ENCODE data around the gene PIP4P1. TPM values are rescaled to one million over a fixed set of nuclear protein-coding genes. Genes with fewer than 3 reads are reported as not detected.
"Not testable (repeated sequence)": the region's sequence is repeated elsewhere in the genome, so short reads cannot be mapped to it uniquely, and the experiment has no call there.

The PIP4P1 gene
- total and polyA plus RNA-seq, 4 donors, result 13.2 to 14.9 (median 14.3) TPM

DNA sequence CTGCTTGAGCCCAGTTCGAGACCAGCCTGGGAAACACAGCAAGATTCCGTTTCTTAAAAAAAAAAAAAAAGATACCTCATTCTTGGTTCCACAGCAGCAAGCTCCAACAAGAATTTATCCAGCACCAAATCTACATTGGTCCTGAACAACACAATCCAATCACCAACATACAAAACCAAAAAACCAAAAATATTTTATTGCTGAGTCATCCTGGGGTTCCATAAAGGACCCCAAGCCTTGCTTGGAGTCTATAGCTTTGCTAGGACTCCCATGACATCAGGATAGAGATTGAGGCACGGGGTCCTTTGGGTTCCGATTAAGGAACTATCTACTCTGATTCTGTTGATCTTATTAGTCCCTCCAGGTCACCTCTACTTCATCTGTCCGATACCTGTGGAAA, 14.3 kb downstream of the PIP4P1 start:
- no peak overlapping the region for H3K27ac ChIP-seq (ENCODE audit: low read depth in 1 of 2, low read length in 2 of 2)
- TF ChIP-seq, protein P1, sequence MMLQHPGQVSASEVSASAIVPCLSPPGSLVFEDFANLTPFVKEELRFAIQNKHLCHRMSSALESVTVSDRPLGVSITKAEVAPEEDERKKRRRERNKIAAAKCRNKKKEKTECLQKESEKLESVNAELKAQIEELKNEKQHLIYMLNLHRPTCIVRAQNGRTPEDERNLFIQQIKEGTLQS (IDR thresholded peaks at IDR 0.05), result no peak
- TF ChIP-seq GABPA (IDR thresholded peaks at IDR 0.05 in 1 of 2, conservative IDR thresholded peaks at IDR 0.05 in 1 of 2), result no peak
- DNase-seq (ENCODE audit: low spot score), result no peak
- H3K27me3 ChIP-seq (ENCODE audit: control insufficient read depth in 4 of 4, insufficient read depth in 4 of 4, low read length in 3 of 4), result no peaks in the 10 kb centered on the region
- H3K4me3 ChIP-seq (ENCODE audit: low read depth in 1 of 3, low read length in 3 of 3), result no peak overlapping the region
- H3K9ac ChIP-seq (ENCODE audit: low read depth in 1 of 2, low read length in 2 of 2), result no peak overlapping the region
- no peaks in the 10 kb centered on the region for H3K4me1 ChIP-seq (ENCODE audit: control insufficient read depth in 4 of 4, insufficient read depth in 4 of 4, low read length in 3 of 4)
- peaks cover 8 to 55% (median 48%) of the 10 kb centered on the region in 4 donors for H3K36me3 ChIP-seq (ENCODE audit: control insufficient read depth in 4 of 4, insufficient read depth in 3 of 4, low read depth in 1 of 4, low read length in 3 of 4)
- WGBS, result 94% methylated on average over 5 of the region's 5 CpGs
- H3K9me3 ChIP-seq (ENCODE audit: control insufficient read depth in 4 of 4, low read length in 3 of 4), result no peaks in the 10 kb centered on the region

DNA sequence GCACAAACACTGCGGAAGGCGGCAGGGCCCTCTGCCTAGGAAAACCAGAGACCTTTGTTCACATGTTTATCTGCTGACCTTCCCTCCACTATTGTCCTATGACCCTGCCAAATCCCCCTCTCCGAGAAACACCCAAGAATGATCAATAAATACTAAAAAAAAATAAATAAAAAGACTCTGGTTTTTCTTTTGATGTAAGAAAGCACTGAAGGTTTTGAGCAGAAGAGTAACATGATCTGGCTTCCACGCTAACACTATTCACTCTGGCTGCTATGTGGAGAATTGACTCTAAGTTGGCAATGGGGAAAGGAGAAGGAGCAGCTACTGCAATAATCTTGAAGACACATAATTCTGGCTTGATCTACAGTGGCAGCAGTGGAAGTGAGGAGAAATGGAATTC, 17.6 kb downstream of the PIP4P1 start:
- DNase-seq (ENCODE audit: low spot score); H3K4me3 ChIP-seq (ENCODE audit: low read depth in 1 of 3, low read length in 3 of 3); H3K4me1 ChIP-seq (ENCODE audit: control insufficient read depth in 4 of 4, insufficient read depth in 4 of 4, low read length in 3 of 4); H3K27ac ChIP-seq (ENCODE audit: low read depth in 1 of 2, low read length in 2 of 2); H3K9ac ChIP-seq (ENCODE audit: low read depth in 1 of 2, low read length in 2 of 2); H3K27me3 ChIP-seq (ENCODE audit: control insufficient read depth in 4 of 4, insufficient read depth in 4 of 4, low read length in 3 of 4); H3K9me3 ChIP-seq (ENCODE audit: control insufficient read depth in 4 of 4, low read length in 3 of 4): not testable (repeated sequence)
- WGBS, result 65% methylated on average over 2 of the region's 4 CpGs
- peaks cover 3 to 35% (median 27%) of the 10 kb centered on the region in 4 donors for H3K36me3 ChIP-seq (ENCODE audit: control insufficient read depth in 4 of 4, insufficient read depth in 3 of 4, low read depth in 1 of 4, low read length in 3 of 4)

DNA sequence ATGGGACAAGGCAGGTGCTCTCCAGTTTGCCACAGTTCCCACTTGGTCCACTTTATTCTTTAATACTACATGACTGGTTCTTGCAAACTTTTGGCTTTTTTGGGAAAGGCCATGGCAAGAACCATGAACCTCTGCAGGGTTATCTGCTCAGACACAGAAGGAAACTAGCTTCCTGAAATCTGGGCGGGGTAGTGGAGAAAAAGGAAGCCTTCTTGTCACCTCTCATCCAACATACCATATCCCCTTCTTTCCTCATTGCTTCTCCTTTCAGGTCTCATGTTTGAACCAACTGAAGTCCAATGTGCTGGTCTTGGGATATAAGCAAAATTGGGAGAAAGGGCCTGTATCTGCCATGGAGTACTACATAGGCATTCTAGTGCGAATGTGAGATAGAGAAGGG, 19.8 kb downstream of the PIP4P1 start:
- 88% methylated on average over 2 of the region's 2 CpGs for WGBS
- H3K4me1 ChIP-seq (ENCODE audit: control insufficient read depth in 4 of 4, insufficient read depth in 4 of 4, low read length in 3 of 4), result peaks cover 0 to 2% (median 0%) of the 10 kb centered on the region in 4 donors
- no peaks in the 10 kb centered on the region for H3K9me3 ChIP-seq (ENCODE audit: control insufficient read depth in 4 of 4, low read length in 3 of 4)
- H3K27ac ChIP-seq (ENCODE audit: low read depth in 1 of 2, low read length in 2 of 2), result no peak overlapping the region
- no peak overlapping the region for H3K4me3 ChIP-seq (ENCODE audit: low read depth in 1 of 3, low read length in 3 of 3)
- peaks cover 0 to 13% (median 6%) of the 10 kb centered on the region in 4 donors for H3K36me3 ChIP-seq (ENCODE audit: control insufficient read depth in 4 of 4, insufficient read depth in 3 of 4, low read depth in 1 of 4, low read length in 3 of 4)
- no peak for DNase-seq (ENCODE audit: low spot score)
- TF ChIP-seq EGR1 (IDR thresholded peaks at IDR 0.05; ENCODE audit: low read depth in 2 of 2) (no peak), FOXA2 (IDR thresholded peaks at IDR 0.05) (no peak), RXRA (IDR thresholded peaks at IDR 0.05) (no peak), JUND (IDR thresholded peaks at IDR 0.05) (no peak)
- TF ChIP-seq, protein P2, sequence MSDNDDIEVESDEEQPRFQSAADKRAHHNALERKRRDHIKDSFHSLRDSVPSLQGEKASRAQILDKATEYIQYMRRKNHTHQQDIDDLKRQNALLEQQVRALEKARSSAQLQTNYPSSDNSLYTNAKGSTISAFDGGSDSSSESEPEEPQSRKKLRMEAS (IDR thresholded peaks at IDR 0.05), result no peak
- H3K27me3 ChIP-seq (ENCODE audit: control insufficient read depth in 4 of 4, insufficient read depth in 4 of 4, low read length in 3 of 4), result no peaks in the 10 kb centered on the region
- H3K9ac ChIP-seq (ENCODE audit: low read depth in 1 of 2, low read length in 2 of 2), result no peak overlapping the region

DNA sequence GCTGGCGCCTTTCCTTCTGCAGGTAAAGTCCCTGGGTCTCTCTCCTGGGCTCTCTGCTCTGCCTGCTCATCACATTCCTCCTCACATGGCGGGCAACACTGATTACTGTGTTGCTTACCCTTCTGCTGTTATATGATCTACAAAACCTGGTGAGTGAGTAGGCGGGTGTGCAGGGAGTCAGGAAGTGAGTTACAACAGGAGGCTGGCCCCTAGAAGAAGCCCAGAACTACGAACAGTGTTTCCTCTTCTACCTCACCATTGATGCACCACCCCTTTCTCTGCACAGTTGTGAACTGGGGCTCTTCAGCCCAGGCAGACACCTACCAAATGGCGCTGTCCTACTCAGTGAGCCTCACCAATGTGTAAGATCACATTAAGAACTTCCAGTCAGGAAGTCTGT, 20.4 kb downstream of the PIP4P1 start:
- Histone ChIP-seq H3K9ac (ENCODE audit: low read depth in 1 of 2, low read length in 2 of 2) (no peak overlapping the region), H3K9me3 (ENCODE audit: control insufficient read depth in 4 of 4, low read length in 3 of 4) (no peaks in the 10 kb centered on the region), H3K36me3 (ENCODE audit: control insufficient read depth in 4 of 4, insufficient read depth in 3 of 4, low read depth in 1 of 4, low read length in 3 of 4) (peaks cover 0 to 7% (median 2%) of the 10 kb centered on the region in 4 donors), H3K4me1 (ENCODE audit: control insufficient read depth in 4 of 4, insufficient read depth in 4 of 4, low read length in 3 of 4) (peaks cover 0 to 2% (median 0%) of the 10 kb centered on the region in 4 donors), H3K4me3 (ENCODE audit: low read depth in 1 of 3, low read length in 3 of 3) (no peak overlapping the region), H3K27ac (ENCODE audit: low read depth in 1 of 2, low read length in 2 of 2) (no peak overlapping the region), H3K27me3 (ENCODE audit: control insufficient read depth in 4 of 4, insufficient read depth in 4 of 4, low read length in 3 of 4) (no peaks in the 10 kb centered on the region)
- DNase-seq (ENCODE audit: low spot score), result no peak
- no peak for TF ChIP-seq HNF4A (conservative IDR thresholded peaks at IDR 0.05)
- no peak for TF ChIP-seq RAD21 (IDR thresholded peaks at IDR 0.05)
- TF ChIP-seq, protein P3, sequence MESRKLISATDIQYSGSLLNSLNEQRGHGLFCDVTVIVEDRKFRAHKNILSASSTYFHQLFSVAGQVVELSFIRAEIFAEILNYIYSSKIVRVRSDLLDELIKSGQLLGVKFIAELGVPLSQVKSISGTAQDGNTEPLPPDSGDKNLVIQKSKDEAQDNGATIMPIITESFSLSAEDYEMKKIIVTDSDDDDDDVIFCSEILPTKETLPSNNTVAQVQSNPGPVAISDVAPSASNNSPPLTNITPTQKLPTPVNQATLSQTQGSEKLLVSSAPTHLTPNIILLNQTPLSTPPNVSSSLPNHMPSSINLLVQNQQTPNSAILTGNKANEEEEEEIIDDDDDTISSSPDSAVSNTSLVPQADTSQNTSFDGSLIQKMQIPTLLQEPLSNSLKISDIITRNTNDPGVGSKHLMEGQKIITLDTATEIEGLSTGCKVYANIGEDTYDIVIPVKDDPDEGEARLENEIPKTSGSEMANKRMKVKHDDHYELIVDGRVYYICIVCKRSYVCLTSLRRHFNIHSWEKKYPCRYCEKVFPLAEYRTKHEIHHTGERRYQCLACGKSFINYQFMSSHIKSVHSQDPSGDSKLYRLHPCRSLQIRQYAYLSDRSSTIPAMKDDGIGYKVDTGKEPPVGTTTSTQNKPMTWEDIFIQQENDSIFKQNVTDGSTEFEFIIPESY (IDR thresholded peaks at IDR 0.05), result no peak
- TF ChIP-seq HNF4G (IDR thresholded peaks at IDR 0.05), result no peak
- TF ChIP-seq FOXA1 (IDR thresholded peaks at IDR 0.05), result no peak
- TF ChIP-seq, protein P4, sequence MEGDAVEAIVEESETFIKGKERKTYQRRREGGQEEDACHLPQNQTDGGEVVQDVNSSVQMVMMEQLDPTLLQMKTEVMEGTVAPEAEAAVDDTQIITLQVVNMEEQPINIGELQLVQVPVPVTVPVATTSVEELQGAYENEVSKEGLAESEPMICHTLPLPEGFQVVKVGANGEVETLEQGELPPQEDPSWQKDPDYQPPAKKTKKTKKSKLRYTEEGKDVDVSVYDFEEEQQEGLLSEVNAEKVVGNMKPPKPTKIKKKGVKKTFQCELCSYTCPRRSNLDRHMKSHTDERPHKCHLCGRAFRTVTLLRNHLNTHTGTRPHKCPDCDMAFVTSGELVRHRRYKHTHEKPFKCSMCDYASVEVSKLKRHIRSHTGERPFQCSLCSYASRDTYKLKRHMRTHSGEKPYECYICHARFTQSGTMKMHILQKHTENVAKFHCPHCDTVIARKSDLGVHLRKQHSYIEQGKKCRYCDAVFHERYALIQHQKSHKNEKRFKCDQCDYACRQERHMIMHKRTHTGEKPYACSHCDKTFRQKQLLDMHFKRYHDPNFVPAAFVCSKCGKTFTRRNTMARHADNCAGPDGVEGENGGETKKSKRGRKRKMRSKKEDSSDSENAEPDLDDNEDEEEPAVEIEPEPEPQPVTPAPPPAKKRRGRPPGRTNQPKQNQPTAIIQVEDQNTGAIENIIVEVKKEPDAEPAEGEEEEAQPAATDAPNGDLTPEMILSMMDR (IDR thresholded peaks at IDR 0.05; ENCODE audit: low read depth, low read length, missing input control), result no peak
- no peak for TF ChIP-seq FOXA2 (IDR thresholded peaks at IDR 0.05)
- TF ChIP-seq GABPA (IDR thresholded peaks at IDR 0.05 in 1 of 2, conservative IDR thresholded peaks at IDR 0.05 in 1 of 2), result no peak
- 80% methylated on average over 5 of the region's 5 CpGs for WGBS
